ENCODE data around the gene LIF.

Gene LIF

GRCh38 chr22:30284172-30284571 is 37.6 kb upstream of the LIF start:
- DNase-seq, result no peak

- DNase-seq, result no peak
These were observed 36.8 kb upstream of the LIF start for GRCh38 chr22:30283342-30283741.

- DNase-seq, result no peak
These were observed 36.1 kb upstream of the LIF start for GRCh38 chr22:30282616-30283046.

GRCh38 chr22:30280505-30280904 is 33.9 kb upstream of the LIF start:
- DNase-seq, result no peak

- no peak for DNase-seq
These were observed 33.4 kb upstream of the LIF start for GRCh38 chr22:30279932-30280331.

- DNase-seq, result no peak
These were observed 32.7 kb upstream of the LIF start for GRCh38 chr22:30279046-30279788.

- DNase-seq, result no peak
These were observed 31.2 kb upstream of the LIF start for GRCh38 chr22:30277547-30278344.

GRCh38 chr22:30276039-30276438 is 29.5 kb upstream of the LIF start:
- no peak for DNase-seq

- no peak for DNase-seq
These were observed 29.1 kb upstream of the LIF start for GRCh38 chr22:30275625-30276024.

GRCh38 chr22:30274437-30274812 is 27.9 kb upstream of the LIF start:
- no peak for DNase-seq

GRCh38 chr22:30273711-30274436 is 27.3 kb upstream of the LIF start:
- no peak for DNase-seq

GRCh38 chr22:30272781-30273601 is 26.4 kb upstream of the LIF start:
- DNase-seq, result no peak

GRCh38 chr22:30270832-30271231 is 24.3 kb upstream of the LIF start:
- no peak for DNase-seq

- DNase-seq, result no peak
These were observed 21.8 kb upstream of the LIF start for GRCh38 chr22:30268331-30268730.

GRCh38 chr22:30267382-30268302 is 21.1 kb upstream of the LIF start:
- DNase-seq, result peak; percentile 64 to 70

- DNase-seq, result peak; percentile 82 to 86
These were observed 20.2 kb upstream of the LIF start, which contains the start of gene OSM for GRCh38 chr22:30266445-30267381. OSM (minus strand) TSS chr22:30266851; CDS start chr22:30266799, 52 bp downstream.

GRCh38 chr22:30265823-30266444 is 19.4 kb upstream of the LIF start:
- peak; percentile 85 to 89 for DNase-seq

GRCh38 chr22:30265131-30265720 is 18.7 kb upstream of the LIF start:
- no peak for DNase-seq

- DNase-seq, result no peak
These were observed 17.3 kb upstream of the LIF start for GRCh38 chr22:30263883-30264282.

Data from activated CD4-positive, alpha-beta T cell treated with anti-CD3 and anti-CD28 coated beads, Interleukin-2, amount 50 U/mL, for 48 hours (primary cell).